Erythroblast (primary cell): ENCODE data around the gene UBE2Q2.
A peak's percentile ranks its signal among the peaks of the same experiment; 100 is the strongest.
"Not testable (repeated sequence)": the region's sequence is repeated elsewhere in the genome, so short reads cannot be mapped to it uniquely, and the experiment has no call there.

Source experiments
- DNase-seq, 2 experiments: peaks; one replicate each; lab custom pipeline; 2025; lab: John Stamatoyannopoulos, UW
- GATA1 ChIP-seq: IDR thresholded peaks from 2 replicates; pipeline ENCODE4 v1.6.1; 2011; ENCODE audit warnings: low read depth, mild to moderate bottlenecking, control low read depth, low read length, moderate library complexity
- POLR2A ChIP-seq: IDR thresholded peaks from 2 replicates; pipeline ENCODE4 v1.6.1; 2011; ENCODE audit warnings: mild to moderate bottlenecking, low read length

The UBE2Q2 gene

GRCh38 chr15:75835990-75836958 lies 7.0 kb upstream of the UBE2Q2 start:
- no peak for DNase-seq
- TF ChIP-seq GATA1 (no peak), POLR2A (no peak)

- no peak for DNase-seq
- TF ChIP-seq POLR2A (no peak), GATA1 (no peak)
Measured at GRCh38 chr15:75836959-75837334, 6.3 kb upstream of the UBE2Q2 start.

- TF ChIP-seq POLR2A = no peak
- no peak for DNase-seq
Measured at GRCh38 chr15:75840659-75841058, 2.6 kb upstream of the UBE2Q2 start.

DNA sequence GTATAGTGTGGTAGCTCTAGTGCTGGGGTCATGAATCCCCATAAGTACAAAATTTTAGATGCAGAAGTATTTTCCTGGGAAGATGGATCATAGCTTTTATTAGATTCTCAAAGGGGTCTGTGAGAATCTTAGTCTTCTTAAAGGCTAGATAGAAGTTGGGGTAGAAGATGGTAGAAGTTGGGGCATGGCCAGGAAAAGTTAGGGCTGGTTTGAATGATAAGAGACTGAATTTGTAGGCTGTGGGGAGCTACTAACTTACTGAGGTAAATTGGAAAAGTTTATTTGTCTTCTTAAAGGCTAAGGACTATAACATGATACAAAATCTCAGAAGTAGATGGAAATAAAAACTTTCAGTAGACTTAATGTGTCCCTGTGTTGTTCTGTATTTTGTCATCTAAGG lies 1.6 kb upstream of the UBE2Q2 start:
- no peak for TF ChIP-seq POLR2A
- TF ChIP-seq GATA1 = no peak
- DNase-seq = peak; percentile 70 to 83

GRCh38 chr15:75843678-75844581 lies 683 bp downstream of the UBE2Q2 start:
- no peak for TF ChIP-seq GATA1
- TF ChIP-seq POLR2A = peak; percentile 61
- DNase-seq = peak; percentile 80 to 83

- no peak for TF ChIP-seq POLR2A
- TF ChIP-seq GATA1 = no peak
- DNase-seq = peak; percentile 30 to 52
Measured at GRCh38 chr15:75844629-75845335, 1.5 kb downstream of the UBE2Q2 start.

DNA sequence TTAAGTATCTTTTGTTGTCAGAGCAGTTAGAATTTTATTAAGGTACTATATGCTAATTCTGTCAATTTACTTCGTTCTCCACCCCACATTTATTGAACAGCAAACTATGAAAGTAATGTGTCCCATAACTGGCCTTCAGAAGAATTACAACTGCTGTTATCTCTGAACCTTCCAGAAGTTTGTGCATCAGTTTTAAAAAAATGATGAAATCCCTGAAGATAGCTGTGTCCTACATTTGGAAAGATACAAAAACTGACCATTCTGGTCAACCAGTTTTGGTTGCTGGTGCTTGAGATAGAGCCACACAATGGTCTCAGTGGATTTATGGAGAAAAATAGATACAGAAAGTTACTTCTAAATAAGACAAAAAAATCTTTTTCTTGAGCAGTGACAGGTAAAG lies 5.9 kb downstream of the UBE2Q2 start:
- TF ChIP-seq POLR2A (no peak), GATA1 (no peak)
- DNase-seq = peak in 1 of 2 experiments; percentile 14

DNA sequence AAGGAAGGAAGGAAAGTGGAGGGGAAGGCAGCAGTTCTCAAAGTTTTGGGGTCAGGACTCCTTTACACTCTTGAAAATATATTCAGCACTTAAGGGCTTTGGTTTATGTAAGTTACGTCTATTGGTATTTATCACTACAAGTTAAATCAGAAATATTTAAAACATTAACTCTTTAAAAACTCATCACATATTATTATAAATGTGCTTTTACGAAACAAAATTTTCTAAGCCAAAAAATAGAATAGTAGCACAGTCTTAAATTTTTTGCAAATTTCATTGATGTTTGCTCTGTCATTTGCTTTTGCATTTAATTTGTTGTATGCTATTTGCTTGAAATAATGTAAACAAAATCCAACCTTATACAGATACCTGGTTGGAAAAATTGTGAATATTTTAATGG lies 7.5 kb downstream of the UBE2Q2 start:
- TF ChIP-seq GATA1 = no peak
- no peak for TF ChIP-seq POLR2A
- no peak for DNase-seq

DNA sequence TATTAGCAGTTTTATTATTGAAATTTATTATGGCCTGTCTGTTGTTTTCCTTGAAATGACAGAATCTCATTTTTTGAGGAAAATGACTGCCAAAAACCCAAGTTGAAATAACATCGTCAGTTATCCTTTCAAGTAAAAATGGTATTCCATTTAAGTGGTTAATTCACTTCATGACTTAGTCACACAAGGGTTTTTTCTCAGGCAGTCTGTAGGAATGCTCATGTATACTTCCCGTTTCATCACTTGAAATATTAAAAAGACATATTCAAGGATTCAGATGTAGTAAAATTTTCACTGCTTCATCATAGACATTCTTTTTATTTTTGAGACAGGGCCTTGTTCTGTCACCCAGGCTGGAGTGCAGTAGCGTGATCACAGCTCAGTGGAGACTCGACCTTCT lies 8.3 kb downstream of the UBE2Q2 start:
- not testable (repeated sequence) for DNase-seq

GRCh38 chr15:75857886-75858285 lies 14.6 kb downstream of the UBE2Q2 start:
- no peak for DNase-seq
- no peak for TF ChIP-seq POLR2A
- no peak for TF ChIP-seq GATA1

DNA sequence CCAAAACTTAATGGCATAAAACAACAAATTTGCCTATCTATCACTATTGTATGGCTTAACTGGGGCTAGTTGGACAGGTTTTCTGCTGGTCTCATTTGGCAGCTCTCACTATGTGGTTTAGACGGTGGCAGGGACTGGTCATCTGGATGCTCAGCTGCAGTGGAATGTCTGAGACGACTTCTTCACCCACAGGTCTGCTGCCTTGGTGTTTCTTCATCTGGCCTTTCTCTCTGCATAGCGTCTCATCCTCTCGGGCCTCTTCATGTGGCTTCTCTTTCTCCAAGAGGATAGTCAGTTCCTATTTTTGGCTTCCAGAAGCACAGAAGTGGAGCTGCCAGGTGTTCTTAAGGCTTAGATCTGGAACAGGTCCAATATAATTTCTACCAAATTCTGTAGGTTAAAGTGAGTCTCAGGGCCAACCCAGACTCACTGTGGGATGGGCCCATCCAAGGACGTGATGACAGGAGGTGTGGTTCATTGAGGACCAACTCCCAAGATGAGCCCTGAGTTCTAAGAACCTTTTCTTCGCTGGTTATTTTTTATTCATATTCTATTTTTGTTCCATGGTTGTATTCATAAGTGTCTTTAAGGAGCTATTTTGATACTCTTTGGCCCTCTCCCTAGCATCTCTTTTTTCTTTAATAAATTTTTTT lies 18.6 kb downstream of the UBE2Q2 start:
- TF ChIP-seq POLR2A (no peak), GATA1 (no peak)
- no peak for DNase-seq

DNA sequence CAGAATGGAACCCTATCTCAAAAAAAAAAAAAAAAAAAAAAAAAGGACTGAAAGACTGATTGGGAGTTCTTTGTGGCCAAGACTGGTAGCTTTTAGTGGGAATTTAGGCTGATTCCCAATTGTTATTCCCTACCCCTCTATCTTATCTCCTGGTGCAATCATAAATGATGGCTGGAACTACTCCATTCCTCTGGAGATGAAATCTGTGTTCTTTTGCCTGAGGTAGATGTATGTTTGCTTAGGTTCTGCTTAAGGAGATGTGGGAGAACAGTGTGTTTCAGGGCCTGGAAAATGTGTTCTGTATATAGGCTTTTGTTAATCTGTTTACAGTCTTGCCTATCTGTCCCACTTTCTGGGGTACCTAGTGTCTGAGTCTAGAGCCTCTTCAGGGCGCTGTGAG lies 19.5 kb downstream of the UBE2Q2 start:
- TF ChIP-seq GATA1 (no peak), POLR2A (no peak)
- no peak for DNase-seq
